ENCODE measurements around the gene COMT.

The COMT gene

DNA sequence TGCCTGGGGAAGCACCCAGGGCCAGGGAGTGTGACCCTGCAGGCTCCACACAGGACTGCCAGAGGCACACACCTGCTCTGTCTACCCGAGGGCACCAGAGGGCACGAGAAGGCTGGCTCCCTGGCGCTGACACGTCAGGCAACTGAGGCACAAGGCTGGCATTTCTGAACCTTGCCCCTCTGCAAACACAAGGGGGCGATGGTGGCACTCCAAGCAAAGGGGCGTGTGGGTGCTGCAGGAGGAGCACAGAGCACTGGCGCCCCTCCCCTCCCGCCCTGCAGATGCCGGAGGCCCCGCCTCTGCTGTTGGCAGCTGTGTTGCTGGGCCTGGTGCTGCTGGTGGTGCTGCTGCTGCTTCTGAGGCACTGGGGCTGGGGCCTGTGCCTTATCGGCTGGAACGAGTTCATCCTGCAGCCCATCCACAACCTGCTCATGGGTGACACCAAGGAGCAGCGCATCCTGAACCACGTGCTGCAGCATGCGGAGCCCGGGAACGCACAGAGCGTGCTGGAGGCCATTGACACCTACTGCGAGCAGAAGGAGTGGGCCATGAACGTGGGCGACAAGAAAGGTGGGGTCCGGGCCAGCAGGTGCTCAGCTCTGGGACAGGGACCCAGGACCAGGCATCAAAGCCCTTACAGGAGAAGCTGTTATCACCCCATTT, 20.8 kb downstream of the COMT start:
- Histone ChIP-seq H3K27me3 (ENCODE audit: insufficient read depth, poor library complexity, severe bottlenecking) (no peaks in the 10 kb centered on the region), H3K4me3 (replicated peaks; ENCODE audit: insufficient read depth, low read length) (no peak overlapping the region), H3K27ac (replicated peaks) (no peak overlapping the region)
- DNase-seq (ENCODE audit: low read depth in 1 of 2, low spot score in 1 of 2) = peak in 1 of 2 experiments; percentile 56
- TF ChIP-seq, protein P1, sequence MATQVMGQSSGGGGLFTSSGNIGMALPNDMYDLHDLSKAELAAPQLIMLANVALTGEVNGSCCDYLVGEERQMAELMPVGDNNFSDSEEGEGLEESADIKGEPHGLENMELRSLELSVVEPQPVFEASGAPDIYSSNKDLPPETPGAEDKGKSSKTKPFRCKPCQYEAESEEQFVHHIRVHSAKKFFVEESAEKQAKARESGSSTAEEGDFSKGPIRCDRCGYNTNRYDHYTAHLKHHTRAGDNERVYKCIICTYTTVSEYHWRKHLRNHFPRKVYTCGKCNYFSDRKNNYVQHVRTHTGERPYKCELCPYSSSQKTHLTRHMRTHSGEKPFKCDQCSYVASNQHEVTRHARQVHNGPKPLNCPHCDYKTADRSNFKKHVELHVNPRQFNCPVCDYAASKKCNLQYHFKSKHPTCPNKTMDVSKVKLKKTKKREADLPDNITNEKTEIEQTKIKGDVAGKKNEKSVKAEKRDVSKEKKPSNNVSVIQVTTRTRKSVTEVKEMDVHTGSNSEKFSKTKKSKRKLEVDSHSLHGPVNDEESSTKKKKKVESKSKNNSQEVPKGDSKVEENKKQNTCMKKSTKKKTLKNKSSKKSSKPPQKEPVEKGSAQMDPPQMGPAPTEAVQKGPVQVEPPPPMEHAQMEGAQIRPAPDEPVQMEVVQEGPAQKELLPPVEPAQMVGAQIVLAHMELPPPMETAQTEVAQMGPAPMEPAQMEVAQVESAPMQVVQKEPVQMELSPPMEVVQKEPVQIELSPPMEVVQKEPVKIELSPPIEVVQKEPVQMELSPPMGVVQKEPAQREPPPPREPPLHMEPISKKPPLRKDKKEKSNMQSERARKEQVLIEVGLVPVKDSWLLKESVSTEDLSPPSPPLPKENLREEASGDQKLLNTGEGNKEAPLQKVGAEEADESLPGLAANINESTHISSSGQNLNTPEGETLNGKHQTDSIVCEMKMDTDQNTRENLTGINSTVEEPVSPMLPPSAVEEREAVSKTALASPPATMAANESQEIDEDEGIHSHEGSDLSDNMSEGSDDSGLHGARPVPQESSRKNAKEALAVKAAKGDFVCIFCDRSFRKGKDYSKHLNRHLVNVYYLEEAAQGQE (IDR thresholded peaks at IDR 0.05; ENCODE audit: insufficient replicate concordance, low read depth) = no peak
- TF ChIP-seq POLR2AphosphoS5 (IDR thresholded peaks at IDR 0.05; ENCODE audit: low read depth) = 0 out of 2 replicates have a peak, but pooled peaks have one; percentile 24

DNA sequence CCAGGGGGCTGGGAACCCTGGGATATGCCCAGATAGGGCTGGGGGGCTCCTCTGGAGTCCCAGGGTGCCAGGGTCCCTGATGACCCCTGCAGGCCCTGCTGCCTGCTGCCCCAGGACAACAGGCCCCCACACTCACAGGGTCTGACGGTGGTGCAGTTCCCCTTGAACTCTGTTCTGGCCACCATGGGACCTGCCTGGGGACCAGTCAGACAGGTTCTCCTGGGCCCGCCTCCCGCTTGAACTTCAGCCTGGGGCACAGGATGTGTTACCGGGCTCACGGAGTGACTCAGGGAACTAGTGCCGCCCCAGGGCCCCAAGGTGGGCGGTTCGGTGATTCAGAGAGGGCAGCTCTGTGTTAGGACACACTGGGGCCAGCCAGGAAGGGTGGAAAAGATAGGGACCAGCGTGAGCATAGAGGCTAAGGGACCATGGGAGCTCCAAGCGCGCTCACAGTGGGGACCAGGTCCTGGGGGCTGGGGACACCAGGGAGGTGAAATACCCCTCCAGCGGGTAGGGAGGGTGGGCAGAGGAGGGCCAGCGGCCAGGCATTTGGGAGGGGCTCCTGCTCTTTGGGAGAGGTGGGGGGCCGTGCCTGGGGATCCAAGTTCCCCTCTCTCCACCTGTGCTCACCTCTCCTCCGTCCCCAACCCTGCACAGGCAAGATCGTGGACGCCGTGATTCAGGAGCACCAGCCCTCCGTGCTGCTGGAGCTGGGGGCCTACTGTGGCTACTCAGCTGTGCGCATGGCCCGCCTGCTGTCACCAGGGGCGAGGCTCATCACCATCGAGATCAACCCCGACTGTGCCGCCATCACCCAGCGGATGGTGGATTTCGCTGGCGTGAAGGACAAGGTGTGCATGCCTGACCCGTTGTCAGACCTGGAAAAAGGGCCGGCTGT, 21.6 kb downstream of the COMT start:
- H3K27ac ChIP-seq (replicated peaks) = no peak overlapping the region
- no peak overlapping the region for H3K4me3 ChIP-seq (replicated peaks; ENCODE audit: insufficient read depth, low read length)
- TF ChIP-seq POLR2AphosphoS5 (IDR thresholded peaks at IDR 0.05; ENCODE audit: low read depth) (0 out of 2 replicates have a peak, but pooled peaks have one; percentile 36), GABPA (IDR thresholded peaks at IDR 0.05; ENCODE audit: low read depth) (no peak), SPI1 (IDR thresholded peaks at IDR 0.05; ENCODE audit: borderline replicate concordance, low read depth) (no peak)
- TF ChIP-seq, protein P1 (IDR thresholded peaks at IDR 0.05; ENCODE audit: insufficient replicate concordance, low read depth) = no peak
- TF ChIP-seq, protein P2, sequence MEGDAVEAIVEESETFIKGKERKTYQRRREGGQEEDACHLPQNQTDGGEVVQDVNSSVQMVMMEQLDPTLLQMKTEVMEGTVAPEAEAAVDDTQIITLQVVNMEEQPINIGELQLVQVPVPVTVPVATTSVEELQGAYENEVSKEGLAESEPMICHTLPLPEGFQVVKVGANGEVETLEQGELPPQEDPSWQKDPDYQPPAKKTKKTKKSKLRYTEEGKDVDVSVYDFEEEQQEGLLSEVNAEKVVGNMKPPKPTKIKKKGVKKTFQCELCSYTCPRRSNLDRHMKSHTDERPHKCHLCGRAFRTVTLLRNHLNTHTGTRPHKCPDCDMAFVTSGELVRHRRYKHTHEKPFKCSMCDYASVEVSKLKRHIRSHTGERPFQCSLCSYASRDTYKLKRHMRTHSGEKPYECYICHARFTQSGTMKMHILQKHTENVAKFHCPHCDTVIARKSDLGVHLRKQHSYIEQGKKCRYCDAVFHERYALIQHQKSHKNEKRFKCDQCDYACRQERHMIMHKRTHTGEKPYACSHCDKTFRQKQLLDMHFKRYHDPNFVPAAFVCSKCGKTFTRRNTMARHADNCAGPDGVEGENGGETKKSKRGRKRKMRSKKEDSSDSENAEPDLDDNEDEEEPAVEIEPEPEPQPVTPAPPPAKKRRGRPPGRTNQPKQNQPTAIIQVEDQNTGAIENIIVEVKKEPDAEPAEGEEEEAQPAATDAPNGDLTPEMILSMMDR (IDR thresholded peaks at IDR 0.05; ENCODE audit: insufficient read depth, low read length) = no peak
- no peaks in the 10 kb centered on the region for H3K27me3 ChIP-seq (ENCODE audit: insufficient read depth, poor library complexity, severe bottlenecking)
- no peak for DNase-seq (ENCODE audit: low read depth in 1 of 2, low spot score in 1 of 2)

DNA sequence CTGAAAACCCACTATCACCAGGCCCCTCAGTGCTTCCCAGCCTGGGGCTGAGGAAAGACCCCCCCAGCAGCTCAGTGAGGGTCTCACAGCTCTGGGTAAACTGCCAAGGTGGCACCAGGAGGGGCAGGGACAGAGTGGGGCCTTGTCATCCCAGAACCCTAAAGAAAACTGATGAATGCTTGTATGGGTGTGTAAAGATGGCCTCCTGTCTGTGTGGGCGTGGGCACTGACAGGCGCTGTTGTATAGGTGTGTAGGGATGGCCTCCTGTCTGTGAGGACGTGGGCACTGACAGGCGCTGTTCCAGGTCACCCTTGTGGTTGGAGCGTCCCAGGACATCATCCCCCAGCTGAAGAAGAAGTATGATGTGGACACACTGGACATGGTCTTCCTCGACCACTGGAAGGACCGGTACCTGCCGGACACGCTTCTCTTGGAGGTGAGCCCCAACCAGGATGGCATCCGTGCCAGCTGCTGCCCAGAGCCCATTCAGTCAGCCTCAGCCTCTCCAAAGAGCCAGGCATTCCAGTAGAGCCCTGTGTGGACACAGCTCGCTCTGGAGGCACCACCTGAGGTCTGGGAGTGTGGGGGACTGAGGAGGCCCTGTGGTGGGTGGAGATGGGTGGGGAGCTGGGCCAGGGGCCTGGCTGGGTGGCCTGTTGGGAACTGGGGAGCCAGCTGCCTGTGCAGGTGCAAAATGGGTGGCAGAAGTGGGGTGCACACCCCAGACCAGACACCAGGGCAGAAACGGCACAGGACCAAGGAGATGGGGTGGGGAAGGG, 22.5 kb downstream of the COMT start:
- no peak for DNase-seq (ENCODE audit: low read depth in 1 of 2, low spot score in 1 of 2)
- H3K4me3 ChIP-seq (replicated peaks; ENCODE audit: insufficient read depth, low read length) = no peak overlapping the region
- no peak overlapping the region for H3K27ac ChIP-seq (replicated peaks)
- TF ChIP-seq SPI1 (IDR thresholded peaks at IDR 0.05; ENCODE audit: borderline replicate concordance, low read depth) = no peak
- no peaks in the 10 kb centered on the region for H3K27me3 ChIP-seq (ENCODE audit: insufficient read depth, poor library complexity, severe bottlenecking)

DNA sequence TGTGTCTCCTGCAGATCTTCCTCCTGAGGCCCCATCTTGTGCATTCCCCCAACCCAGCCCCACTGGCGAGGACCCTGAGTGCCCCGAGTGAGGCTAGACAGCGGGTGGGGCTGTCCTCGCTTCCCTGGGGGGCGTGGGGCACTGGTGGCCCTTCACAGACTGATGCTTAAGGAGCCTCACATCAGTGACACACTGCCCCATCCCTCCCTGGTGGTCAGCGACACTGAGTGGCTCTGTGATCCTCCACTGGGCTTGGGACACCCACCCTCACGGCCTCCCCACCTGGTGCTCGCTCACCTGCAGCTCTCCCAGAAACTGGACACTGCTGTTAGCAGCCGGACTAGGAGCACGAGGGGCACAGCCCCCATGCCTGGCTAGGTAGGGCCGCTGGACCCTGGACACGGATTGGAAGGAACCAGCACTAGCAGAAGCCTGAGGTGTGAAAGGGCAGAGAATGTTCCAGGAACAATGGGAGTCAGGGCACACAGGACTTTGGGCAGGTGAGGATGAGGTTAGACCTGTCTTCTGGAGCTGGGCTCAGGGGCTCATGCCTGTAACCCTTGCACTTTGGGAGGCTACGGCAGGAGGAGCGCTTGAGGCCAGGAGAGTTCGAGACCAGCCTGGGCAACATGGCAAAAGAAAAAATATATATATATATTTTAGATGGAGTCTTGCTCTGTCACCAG, 23.3 kb downstream of the COMT start:
- no peak for TF ChIP-seq POLR2AphosphoS5 (IDR thresholded peaks at IDR 0.05; ENCODE audit: low read depth)
- TF ChIP-seq, protein P2 (IDR thresholded peaks at IDR 0.05; ENCODE audit: insufficient read depth, low read length) = no peak
- TF ChIP-seq GABPA (IDR thresholded peaks at IDR 0.05; ENCODE audit: low read depth) = no peak
- TF ChIP-seq, protein P1 (IDR thresholded peaks at IDR 0.05; ENCODE audit: insufficient replicate concordance, low read depth) = no peak
- no peak for DNase-seq (ENCODE audit: low read depth in 1 of 2, low spot score in 1 of 2)
- no peak overlapping the region for H3K4me3 ChIP-seq (replicated peaks; ENCODE audit: insufficient read depth, low read length)
- H3K27ac ChIP-seq (replicated peaks) = no peak overlapping the region
- H3K27me3 ChIP-seq (ENCODE audit: insufficient read depth, poor library complexity, severe bottlenecking) = no peaks in the 10 kb centered on the region

All from HL-60 (cell line).